ENCODE data around the gene ALOX12B.
A peak's percentile ranks its signal among the peaks of the same experiment; 100 is the strongest.
"Not testable (repeated sequence)": the region's sequence is repeated elsewhere in the genome, so short reads cannot be mapped to it uniquely, and the experiment has no call there.

The ALOX12B gene

GRCh38 chr17:8044819-8045810 is 42.4 kb downstream of the ALOX12B start:
- DNase-seq (ENCODE audit: low spot score), result no peak

- DNase-seq (ENCODE audit: low spot score), result no peak
These were observed 45.5 kb downstream of the ALOX12B start for GRCh38 chr17:8041979-8042378.

GRCh38 chr17:8041249-8041928 is 46.1 kb downstream of the ALOX12B start:
- DNase-seq (ENCODE audit: low spot score), result peak; percentile 63

- DNase-seq (ENCODE audit: low spot score), result no peak
These were observed 47.8 kb downstream of the ALOX12B start for GRCh38 chr17:8039611-8040168.

- DNase-seq (ENCODE audit: low spot score), result no peak
These were observed 48.4 kb downstream of the ALOX12B start, which contains the start of gene ALOX15B for GRCh38 chr17:8038954-8039610. Gene ALOX15B, plus strand, starts transcription at chr17:8039059. Its CDS starts 97 bp downstream, at chr17:8039156.

GRCh38 chr17:8032442-8032841 is 55.1 kb downstream of the ALOX12B start:
- no peak for DNase-seq (ENCODE audit: low spot score)

GRCh38 chr17:8031950-8032349 is 55.6 kb downstream of the ALOX12B start:
- no peak for DNase-seq (ENCODE audit: low spot score)

DNA sequence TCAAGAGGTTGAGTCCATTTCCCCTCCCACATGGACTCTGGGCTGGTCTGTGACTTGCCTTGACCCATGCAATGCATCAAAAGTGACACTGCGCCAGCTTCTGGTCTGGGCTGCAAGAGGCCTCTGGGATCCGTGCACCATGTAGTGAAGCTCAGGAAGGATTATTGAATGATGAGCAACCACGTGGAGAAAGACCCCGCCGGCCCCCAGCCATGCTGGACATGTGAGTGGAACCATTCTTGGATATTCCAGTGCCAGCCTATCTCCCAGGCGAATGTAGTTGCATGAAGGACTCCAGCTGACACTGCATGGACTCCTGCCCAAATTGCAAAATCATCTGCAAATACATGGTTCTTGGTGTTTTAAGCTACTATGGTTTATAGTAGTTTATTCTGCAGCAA is 56.3 kb downstream of the ALOX12B start:
- DNase-seq (ENCODE audit: low spot score), result no peak

- no peak for DNase-seq (ENCODE audit: low spot score)
These were observed 58.4 kb downstream of the ALOX12B start for GRCh38 chr17:8029121-8029520.

DNA sequence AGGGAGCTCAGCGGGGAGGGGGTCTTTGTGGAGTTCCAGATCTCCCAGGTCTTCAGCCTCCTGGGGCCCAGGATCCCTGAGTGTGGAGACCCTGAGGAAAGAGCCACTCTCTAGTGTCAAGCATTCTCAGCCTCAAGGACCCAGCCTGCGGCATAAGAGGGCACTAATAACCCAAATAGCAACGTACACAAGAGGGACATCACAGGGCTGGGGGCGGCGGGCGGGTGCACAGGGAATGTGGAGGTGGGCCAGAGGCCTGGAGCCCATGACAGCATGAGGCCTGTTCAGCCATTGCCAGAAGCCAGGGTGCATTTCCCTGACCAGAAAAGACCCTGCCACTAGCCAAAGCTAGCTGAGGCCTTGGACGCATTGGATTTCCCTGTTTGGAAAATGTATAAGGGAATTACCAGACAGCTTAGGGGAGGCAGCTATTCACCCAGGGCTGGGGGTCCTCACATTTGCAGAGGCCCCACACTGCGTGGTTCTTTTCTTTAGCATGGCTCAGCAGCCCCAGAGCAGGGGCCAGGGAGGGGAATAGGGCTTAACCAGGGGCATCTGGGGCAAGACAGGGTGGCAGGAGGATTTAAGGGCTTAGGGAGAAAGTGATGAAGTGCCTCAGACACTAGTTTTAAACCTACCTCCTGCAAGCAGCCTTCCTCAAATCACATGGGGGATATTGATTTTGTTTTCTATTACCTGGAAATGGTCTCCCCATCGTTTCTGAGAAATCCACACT is 62.2 kb downstream of the ALOX12B start:
- DNase-seq (ENCODE audit: low spot score), result no peak

DNA sequence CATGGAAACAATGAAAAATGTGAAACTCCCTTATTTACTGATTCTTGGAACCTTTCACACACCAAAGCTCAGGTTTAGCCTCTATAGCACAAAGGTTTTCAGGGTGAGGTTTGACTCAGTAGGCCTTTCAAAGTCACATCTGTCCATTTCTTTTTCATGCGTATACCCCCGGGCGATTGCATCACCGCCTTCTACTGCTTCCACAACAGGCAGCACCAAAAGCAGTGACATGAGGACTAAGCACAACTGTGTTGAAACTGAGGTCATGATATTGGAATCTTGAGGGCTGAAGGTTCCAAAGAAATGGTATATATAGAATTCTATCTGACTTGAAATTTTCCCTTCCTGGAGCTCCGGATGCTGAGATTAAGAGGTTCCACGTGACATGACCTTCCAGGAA is 63.4 kb downstream of the ALOX12B start:
- not testable (repeated sequence) for DNase-seq (ENCODE audit: low spot score)
